ENCODE data around the gene PMF1.

Gene PMF1

GRCh38 chr1:156241311-156241811 is 28.6 kb downstream of the PMF1 start:
- no peak for FAIRE-seq

- FAIRE-seq: no peak
Measured at GRCh38 chr1:156241926-156242325, 29.1 kb downstream of the PMF1 start, which contains the start of gene BGLAP. TSS of gene BGLAP (plus strand) at chr1:156242184. CDS start at chr1:156242232, 48 bp downstream.

GRCh38 chr1:156242738-156243137 is 29.9 kb downstream of the PMF1 start:
- FAIRE-seq: no peak

GRCh38 chr1:156244126-156244525 is 31.3 kb downstream of the PMF1 start:
- no peak for FAIRE-seq

GRCh38 chr1:156244712-156245111 is 31.9 kb downstream of the PMF1 start:
- FAIRE-seq: no peak

GRCh38 chr1:156245451-156246232 is 32.8 kb downstream of the PMF1 start:
- FAIRE-seq: no peak

- FAIRE-seq: no peak
Measured at GRCh38 chr1:156246241-156246780, 33.5 kb downstream of the PMF1 start.

- no peak for FAIRE-seq
Measured at GRCh38 chr1:156246781-156247459, 34.1 kb downstream of the PMF1 start.

GRCh38 chr1:156247460-156248322 is 34.9 kb downstream of the PMF1 start, which contains the start of gene PAQR6:
TSS of gene PAQR6 (minus strand) at chr1:156248056. CDS start at chr1:156246731, 1,325 bp downstream.
- no peak for FAIRE-seq

- no peak for FAIRE-seq
Measured at GRCh38 chr1:156248323-156248683, 35.5 kb downstream of the PMF1 start.

GRCh38 chr1:156249593-156249992 is 36.8 kb downstream of the PMF1 start:
- FAIRE-seq: no peak

GRCh38 chr1:156251527-156251926 is 38.7 kb downstream of the PMF1 start:
- FAIRE-seq: no peak

GRCh38 chr1:156253634-156254033 is 40.8 kb downstream of the PMF1 start:
- no peak for FAIRE-seq

GRCh38 chr1:156257711-156258110 is 44.9 kb downstream of the PMF1 start:
- FAIRE-seq: no peak

- FAIRE-seq: no peak
Measured at GRCh38 chr1:156258859-156259258, 46.1 kb downstream of the PMF1 start.

GRCh38 chr1:156259805-156260204 is 47.0 kb downstream of the PMF1 start:
- no peak for FAIRE-seq

- FAIRE-seq: no peak
Measured at GRCh38 chr1:156260896-156261295, 48.1 kb downstream of the PMF1 start.

GRCh38 chr1:156262461-156263287 is 49.9 kb downstream of the PMF1 start:
- no peak for FAIRE-seq

- FAIRE-seq: no peak
Measured at GRCh38 chr1:156263288-156263655, 50.5 kb downstream of the PMF1 start.

GRCh38 chr1:156266051-156266450 is 53.2 kb downstream of the PMF1 start:
- FAIRE-seq: no peak

- no peak for FAIRE-seq
Measured at GRCh38 chr1:156268336-156268735, 55.5 kb downstream of the PMF1 start.

- no peak for FAIRE-seq
Measured at GRCh38 chr1:156270314-156270713, 57.5 kb downstream of the PMF1 start.

Measured in A204.1 (cell line).